ENCODE measurements around the gene DCLK2. TPM values are rescaled to one million over a fixed set of nuclear protein-coding genes. Genes with fewer than 3 reads are reported as not detected.

DCLK2 gene
- total and polyA plus RNA-seq, 2 donors from 2014 or later = 2.6 to 3.4 TPM

DNA sequence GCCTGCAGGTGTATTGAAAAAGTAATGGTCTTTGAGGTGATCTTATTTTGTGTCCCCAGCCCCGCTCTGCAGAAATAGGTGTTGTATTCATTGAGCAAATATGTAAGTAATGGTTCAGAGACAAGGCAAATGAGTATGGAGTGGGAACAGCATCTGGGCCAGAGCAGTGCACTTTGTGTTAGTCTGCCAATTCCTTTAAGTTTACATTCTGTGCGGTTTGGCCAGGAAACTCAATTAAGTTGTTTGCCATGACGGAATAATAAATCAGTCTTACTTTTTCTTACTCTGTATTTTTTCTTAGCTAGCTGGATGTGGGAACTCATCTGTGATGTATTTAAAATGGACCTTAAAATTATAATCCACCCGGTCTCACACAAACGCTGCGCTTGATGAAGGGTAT is 12.6 kb downstream of the DCLK2 start:
- peak in 1 of 5 donors; percentile 25 for DNase-seq
- intact Hi-C loops (cut with DNase I) = no loop called here
- Histone ChIP-seq H3K4me1 (ENCODE audit: control insufficient read depth in 2 of 3, insufficient read depth in 2 of 3, low read depth in 1 of 3, low read length in 3 of 3) (no peaks in the 10 kb centered on the region), H3K36me3 (ENCODE audit: control insufficient read depth in 2 of 3, insufficient read depth in 3 of 3, low read length in 3 of 3) (no peaks in the 10 kb centered on the region), H3K27me3 (ENCODE audit: control insufficient read depth, insufficient read depth, low read length) (no peaks in the 10 kb centered on the region), H3K9me3 (ENCODE audit: control insufficient read depth in 2 of 3, insufficient read depth in 1 of 3, low read length in 3 of 3) (no peaks in the 10 kb centered on the region), H3K9ac (ENCODE audit: low read length in 3 of 3) (no peak overlapping the region), H3K27ac (ENCODE audit: low read depth in 2 of 2, low read length in 2 of 2) (no peak overlapping the region), H3K4me3 (ENCODE audit: low read length in 3 of 3) (no peak overlapping the region)
- no peak for FAIRE-seq
- TF ChIP-seq, protein P1, sequence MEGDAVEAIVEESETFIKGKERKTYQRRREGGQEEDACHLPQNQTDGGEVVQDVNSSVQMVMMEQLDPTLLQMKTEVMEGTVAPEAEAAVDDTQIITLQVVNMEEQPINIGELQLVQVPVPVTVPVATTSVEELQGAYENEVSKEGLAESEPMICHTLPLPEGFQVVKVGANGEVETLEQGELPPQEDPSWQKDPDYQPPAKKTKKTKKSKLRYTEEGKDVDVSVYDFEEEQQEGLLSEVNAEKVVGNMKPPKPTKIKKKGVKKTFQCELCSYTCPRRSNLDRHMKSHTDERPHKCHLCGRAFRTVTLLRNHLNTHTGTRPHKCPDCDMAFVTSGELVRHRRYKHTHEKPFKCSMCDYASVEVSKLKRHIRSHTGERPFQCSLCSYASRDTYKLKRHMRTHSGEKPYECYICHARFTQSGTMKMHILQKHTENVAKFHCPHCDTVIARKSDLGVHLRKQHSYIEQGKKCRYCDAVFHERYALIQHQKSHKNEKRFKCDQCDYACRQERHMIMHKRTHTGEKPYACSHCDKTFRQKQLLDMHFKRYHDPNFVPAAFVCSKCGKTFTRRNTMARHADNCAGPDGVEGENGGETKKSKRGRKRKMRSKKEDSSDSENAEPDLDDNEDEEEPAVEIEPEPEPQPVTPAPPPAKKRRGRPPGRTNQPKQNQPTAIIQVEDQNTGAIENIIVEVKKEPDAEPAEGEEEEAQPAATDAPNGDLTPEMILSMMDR (IDR thresholded peaks at IDR 0.05; ENCODE audit: borderline replicate concordance, extremely low read depth, insufficient read depth) = no peak

DNA sequence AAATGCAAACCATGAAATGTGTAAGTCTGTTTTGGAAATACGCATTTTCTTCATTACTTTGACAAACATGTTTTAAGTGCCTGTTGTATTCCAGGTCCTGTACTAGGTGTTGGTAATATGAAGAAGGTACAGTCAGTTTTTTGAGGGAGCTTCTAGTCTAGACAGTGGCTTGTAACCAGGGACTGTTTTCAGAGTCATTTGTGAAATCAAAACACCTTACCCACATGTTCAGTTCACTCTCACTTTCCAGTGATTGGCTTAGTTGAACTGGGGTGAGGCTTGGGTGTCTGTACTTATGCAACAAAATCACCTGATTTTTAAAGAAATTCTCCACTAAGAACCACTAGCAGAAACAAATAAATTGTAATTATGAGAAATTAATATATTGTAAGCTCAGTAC is 16.4 kb downstream of the DCLK2 start:
- no peaks in the 10 kb centered on the region for H3K4me1 ChIP-seq (ENCODE audit: control insufficient read depth in 2 of 3, insufficient read depth in 2 of 3, low read depth in 1 of 3, low read length in 3 of 3)
- H3K27ac ChIP-seq (ENCODE audit: low read depth in 2 of 2, low read length in 2 of 2) = no peak overlapping the region
- no peaks in the 10 kb centered on the region for H3K36me3 ChIP-seq (ENCODE audit: control insufficient read depth in 2 of 3, insufficient read depth in 3 of 3, low read length in 3 of 3)
- no peaks in the 10 kb centered on the region for H3K9me3 ChIP-seq (ENCODE audit: control insufficient read depth in 2 of 3, insufficient read depth in 1 of 3, low read length in 3 of 3)
- H3K9ac ChIP-seq (ENCODE audit: low read length in 3 of 3) = no peak overlapping the region
- FAIRE-seq (no peak), DNase-seq (no peak)
- intact Hi-C loops (cut with DNase I) = no loop called here
- TF ChIP-seq, protein P1 (IDR thresholded peaks at IDR 0.05; ENCODE audit: borderline replicate concordance, extremely low read depth, insufficient read depth) = no peak
- H3K4me3 ChIP-seq (ENCODE audit: low read length in 3 of 3) = no peak overlapping the region
- H3K27me3 ChIP-seq (ENCODE audit: control insufficient read depth, insufficient read depth, low read length) = no peaks in the 10 kb centered on the region

DNA sequence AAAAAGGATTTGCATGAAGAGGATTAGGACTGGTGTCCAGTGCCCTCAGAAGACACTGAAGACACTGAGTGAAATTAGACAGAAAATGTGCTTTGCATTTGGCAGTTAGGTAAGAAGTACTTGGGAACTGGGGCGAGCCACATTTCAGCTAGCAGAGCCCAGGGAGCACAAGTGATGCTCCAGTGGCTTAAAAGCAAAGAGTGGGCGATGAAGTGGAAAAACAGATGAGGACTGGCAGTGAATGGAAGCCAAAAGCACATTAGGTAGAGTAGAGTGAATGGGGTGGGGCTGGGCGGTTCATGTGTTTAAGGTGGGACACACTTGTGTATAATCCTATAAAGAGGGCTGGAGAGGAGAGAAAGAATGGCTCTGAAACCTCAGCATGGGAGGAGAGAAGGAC is 18.4 kb downstream of the DCLK2 start:
- Histone ChIP-seq H3K27me3 (ENCODE audit: control insufficient read depth, insufficient read depth, low read length) (no peaks in the 10 kb centered on the region), H3K27ac (ENCODE audit: low read depth in 2 of 2, low read length in 2 of 2) (no peak overlapping the region), H3K9me3 (ENCODE audit: control insufficient read depth in 2 of 3, insufficient read depth in 1 of 3, low read length in 3 of 3) (no peaks in the 10 kb centered on the region), H3K36me3 (ENCODE audit: control insufficient read depth in 2 of 3, insufficient read depth in 3 of 3, low read length in 3 of 3) (no peaks in the 10 kb centered on the region), H3K4me1 (ENCODE audit: control insufficient read depth in 2 of 3, insufficient read depth in 2 of 3, low read depth in 1 of 3, low read length in 3 of 3) (no peaks in the 10 kb centered on the region), H3K4me3 (ENCODE audit: low read length in 3 of 3) (no peak overlapping the region), H3K9ac (ENCODE audit: low read length in 3 of 3) (no peak overlapping the region)
- no peak for FAIRE-seq
- TF ChIP-seq, protein P1 (IDR thresholded peaks at IDR 0.05; ENCODE audit: borderline replicate concordance, extremely low read depth, insufficient read depth) = no peak
- intact Hi-C loops (cut with DNase I) = no loop called here
- no peak for DNase-seq

DNA sequence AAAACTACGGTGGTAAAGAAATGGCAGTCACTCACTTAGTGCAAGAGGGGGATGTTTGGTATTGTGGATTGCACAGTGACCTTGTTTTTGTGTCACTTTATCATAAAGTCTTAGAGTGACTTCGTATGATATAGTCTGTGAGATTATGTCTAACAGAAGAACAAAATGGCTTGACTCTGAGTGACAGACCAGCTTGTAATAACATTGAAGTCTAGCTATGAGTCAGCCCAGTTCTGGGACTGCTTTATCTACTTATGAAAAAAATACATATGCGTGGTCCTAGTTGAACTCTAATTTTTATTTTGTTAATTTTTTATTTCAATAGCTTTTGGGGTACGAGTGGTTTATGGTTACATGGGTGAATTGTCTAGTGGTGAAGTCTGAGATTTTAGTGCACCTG is 20.0 kb downstream of the DCLK2 start:
- no peak for FAIRE-seq
- H3K27ac ChIP-seq (ENCODE audit: low read depth in 2 of 2, low read length in 2 of 2) = no peak overlapping the region

More for the DNA sequence above, 20.0 kb downstream of the DCLK2 start:
- Histone ChIP-seq H3K27me3 (ENCODE audit: control insufficient read depth, insufficient read depth, low read length) (no peaks in the 10 kb centered on the region), H3K9ac (ENCODE audit: low read length in 3 of 3) (no peak overlapping the region), H3K4me1 (ENCODE audit: control insufficient read depth in 2 of 3, insufficient read depth in 2 of 3, low read depth in 1 of 3, low read length in 3 of 3) (no peaks in the 10 kb centered on the region), H3K36me3 (ENCODE audit: control insufficient read depth in 2 of 3, insufficient read depth in 3 of 3, low read length in 3 of 3) (no peaks in the 10 kb centered on the region), H3K4me3 (ENCODE audit: low read length in 3 of 3) (no peak overlapping the region), H3K9me3 (ENCODE audit: control insufficient read depth in 2 of 3, insufficient read depth in 1 of 3, low read length in 3 of 3) (no peaks in the 10 kb centered on the region)
- TF ChIP-seq, protein P1 (IDR thresholded peaks at IDR 0.05; ENCODE audit: borderline replicate concordance, extremely low read depth, insufficient read depth) = no peak
- intact Hi-C loops (cut with DNase I) = no loop called here
- no peak for DNase-seq
